Keratinocyte (primary cell): ENCODE results near the gene SPG7.
"Not testable (repeated sequence)": the region's sequence is repeated elsewhere in the genome, so short reads cannot be mapped to it uniquely, and the experiment has no call there.

Experiments used
- CTCF ChIP-seq, 3 experiments: IDR thresholded peaks in 1 of 3; conservative IDR thresholded peaks in 1 of 3; optimal IDR thresholded peaks in 1 of 3; 2 replicates in 2 of 3; 3 replicates in 1 of 3; pipeline versions ENCODE3 to v1.5.1; 2011; ENCODE audit warnings: low read length in 3 of 3, mild to moderate bottlenecking in 3 of 3, moderate library complexity in 2 of 3, control low read depth in 1 of 3, inconsistent platforms in 1 of 3; ENCODE audit not compliant: insufficient read depth in 2 of 3; ENCODE audit errors: extremely low read depth in 1 of 3
- EZH2 ChIP-seq: IDR thresholded peaks from one replicate; pipeline ENCODE4 v1.6.1; 2012; ENCODE audit warnings: inconsistent platforms, mild to moderate bottlenecking, low read length, moderate library complexity

GRCh38 chr16:89463312-89463711 is 44.9 kb upstream of the SPG7 start:
- not testable (repeated sequence) for TF ChIP-seq CTCF (optimal IDR thresholded peaks at IDR 0.05 in 1 of 3, IDR thresholded peaks at IDR 0.05 in 1 of 3, conservative IDR thresholded peaks at IDR 0.05 in 1 of 3; ENCODE audit: extremely low read depth in 1 of 3, insufficient read depth in 2 of 3, low read length in 3 of 3); EZH2
